Activated naive CD8-positive, alpha-beta T cell treated with anti-CD3 and anti-CD28 coated beads, Interleukin-2, amount 50 U/mL, for 16 hours (primary cell): ENCODE results near the gene INO80B.
"Not testable (repeated sequence)": the region's sequence is repeated elsewhere in the genome, so short reads cannot be mapped to it uniquely, and the experiment has no call there.

Experiments
- DNase-seq: peaks from one replicate; pipeline ENCODE4 v3.0.0-alpha.2; 2020; ENCODE audit warnings: low read depth, low spot score

INO80B gene

DNA sequence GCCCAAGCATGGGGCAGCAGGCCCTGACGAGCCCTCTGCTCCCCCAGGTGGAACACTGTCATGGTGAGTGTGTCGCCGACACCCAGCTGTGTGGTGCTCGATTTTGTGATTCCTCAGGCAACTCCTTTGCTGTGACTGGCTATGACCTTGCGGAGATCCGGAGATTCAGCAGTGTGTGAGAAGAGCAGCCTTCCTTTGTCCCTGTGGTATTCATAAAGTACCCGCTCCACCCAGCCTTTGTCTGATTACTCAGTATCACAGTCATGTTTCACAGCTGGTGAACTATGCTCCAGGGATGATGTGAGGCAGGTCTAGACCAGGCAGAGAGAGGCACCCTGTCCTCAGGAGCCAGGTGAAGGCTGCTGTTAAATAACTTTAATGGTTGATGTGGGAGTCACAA is 29.4 kb upstream of the INO80B start:
- DNase-seq = no peak

DNA sequence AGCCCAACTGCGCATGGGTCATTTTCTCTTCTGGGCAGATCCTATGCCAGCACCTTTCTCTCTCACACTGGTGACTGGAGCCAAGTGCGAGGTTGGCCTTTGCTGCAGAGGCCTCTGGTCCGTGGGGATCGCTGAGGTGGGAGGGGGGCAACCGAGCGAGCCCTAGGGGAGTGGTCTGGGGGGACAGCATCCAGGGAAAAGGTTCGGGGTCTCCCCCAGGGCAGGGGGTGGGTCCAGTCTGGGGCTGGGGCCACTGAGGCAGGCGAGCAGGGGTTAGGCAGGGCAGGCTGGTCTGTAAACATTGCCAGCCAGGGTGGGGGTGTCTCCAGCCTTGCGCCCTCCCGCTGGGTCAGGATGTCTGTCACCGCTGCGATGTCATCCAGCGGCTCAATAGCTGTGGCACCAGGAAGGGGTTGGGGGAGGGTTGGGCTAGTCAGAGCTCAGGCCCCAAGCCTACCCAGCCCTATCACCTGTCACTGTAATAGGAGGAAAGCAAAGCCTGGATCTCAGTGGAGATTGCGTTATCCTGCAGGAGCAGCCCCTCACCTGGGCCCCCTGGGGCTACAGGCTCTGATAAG is 28.6 kb upstream of the INO80B start:
- DNase-seq = no peak

DNA sequence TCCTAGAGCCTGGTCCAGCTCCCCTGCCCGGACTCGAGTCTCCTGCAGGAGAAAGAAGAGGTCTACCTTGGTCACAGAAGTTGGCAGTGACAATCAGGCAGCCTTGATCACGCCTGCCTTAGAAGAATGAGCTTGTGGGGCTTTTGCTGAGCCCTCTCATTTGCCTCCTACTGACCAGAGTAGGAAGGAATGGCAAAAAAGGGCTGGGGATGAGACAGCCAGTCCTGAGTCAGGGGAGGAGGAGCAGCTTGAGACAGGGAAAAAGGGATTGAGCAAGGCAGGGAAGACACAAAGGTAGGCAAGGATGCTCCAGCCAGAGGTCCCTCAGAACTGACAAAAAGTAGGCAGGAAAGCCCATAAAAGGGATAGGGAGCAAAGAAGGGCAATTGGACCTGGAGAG is 27.3 kb upstream of the INO80B start:
- no peak for DNase-seq

DNA sequence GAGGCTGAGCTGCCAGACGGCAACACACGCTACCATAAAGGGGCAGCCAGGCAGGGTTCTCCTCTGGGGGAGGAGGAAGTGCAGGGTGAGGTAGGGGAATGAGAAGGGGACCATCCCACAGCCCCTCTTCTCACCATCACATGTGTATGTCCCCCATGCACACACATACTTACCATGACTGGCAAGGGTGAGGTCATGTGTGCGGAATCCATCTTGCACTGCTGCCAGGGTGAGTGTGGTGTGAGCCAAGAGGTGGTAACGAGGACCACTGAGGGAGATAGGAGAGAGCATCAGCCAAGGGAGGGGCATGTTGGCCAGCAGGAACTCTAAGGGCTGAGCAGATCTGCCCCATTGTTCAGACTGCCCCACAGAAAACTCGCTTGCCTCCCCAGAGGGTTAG is 26.2 kb upstream of the INO80B start:
- no peak for DNase-seq

DNA sequence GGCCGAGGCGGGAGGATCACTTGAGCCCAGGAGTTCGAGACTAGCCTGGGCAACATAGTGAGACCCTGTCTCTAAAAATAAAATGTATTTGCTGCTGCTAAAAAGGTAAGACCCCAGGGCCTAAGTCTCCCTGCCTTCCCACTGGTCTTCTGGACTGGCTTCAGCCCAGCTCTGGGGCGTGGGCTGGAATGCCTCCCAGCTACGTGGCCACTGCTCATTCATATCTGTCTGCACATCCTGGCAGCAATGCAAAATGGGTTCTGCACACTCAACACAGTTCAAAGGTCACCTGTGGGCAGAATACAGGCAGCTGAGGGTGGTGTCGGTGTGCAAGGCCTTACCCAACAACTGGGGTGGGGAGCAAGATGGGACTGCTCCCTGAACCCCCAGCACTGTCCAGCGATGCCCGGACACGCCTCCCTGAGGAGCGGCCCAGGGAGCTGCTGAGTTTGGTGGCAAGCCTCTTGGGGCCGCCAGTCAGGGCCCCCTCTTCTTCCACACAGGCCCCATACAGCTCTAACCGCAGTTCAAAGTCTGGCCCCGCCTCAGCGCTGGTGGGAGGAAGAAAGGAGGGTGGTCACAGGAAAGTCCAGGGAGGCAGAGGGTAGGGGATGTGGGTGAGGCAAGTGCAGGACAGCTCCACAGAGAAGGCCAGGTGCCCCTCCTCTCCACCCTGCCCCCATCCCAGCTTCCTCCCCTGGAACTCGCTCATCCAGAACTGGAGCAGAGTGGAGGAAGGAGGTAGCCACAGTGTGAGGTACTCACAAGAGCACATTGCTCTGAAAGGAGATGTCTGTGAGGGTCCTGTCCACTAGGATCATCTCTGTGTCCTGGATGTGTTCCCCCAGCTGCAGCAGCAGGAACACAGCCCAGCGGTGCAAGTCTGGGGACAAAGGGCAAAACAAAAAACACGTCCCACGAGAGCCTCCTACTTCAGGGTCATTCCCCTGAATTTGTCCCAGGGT is 25.1 kb upstream of the INO80B start:
- DNase-seq = no peak

DNA sequence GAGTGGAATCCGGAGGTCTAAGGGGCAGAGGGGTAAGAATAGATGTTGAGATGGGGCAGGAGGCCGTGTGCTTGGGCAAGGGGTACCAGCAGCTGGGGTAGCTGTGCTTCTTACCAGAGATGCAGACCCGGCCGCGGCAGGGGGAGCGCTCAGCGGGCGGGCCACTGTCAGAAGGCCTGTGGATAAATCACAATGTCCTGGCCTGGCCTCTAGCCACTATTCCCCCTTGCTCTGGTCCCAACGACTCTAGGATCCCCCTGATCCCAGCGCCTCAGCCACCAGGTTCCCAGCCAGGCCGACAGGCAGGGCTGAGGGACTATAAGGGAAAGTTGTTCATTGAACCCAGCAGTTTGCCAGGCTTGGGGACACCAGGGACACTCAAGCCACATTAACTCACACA is 24.4 kb upstream of the INO80B start:
- DNase-seq = no peak

DNA sequence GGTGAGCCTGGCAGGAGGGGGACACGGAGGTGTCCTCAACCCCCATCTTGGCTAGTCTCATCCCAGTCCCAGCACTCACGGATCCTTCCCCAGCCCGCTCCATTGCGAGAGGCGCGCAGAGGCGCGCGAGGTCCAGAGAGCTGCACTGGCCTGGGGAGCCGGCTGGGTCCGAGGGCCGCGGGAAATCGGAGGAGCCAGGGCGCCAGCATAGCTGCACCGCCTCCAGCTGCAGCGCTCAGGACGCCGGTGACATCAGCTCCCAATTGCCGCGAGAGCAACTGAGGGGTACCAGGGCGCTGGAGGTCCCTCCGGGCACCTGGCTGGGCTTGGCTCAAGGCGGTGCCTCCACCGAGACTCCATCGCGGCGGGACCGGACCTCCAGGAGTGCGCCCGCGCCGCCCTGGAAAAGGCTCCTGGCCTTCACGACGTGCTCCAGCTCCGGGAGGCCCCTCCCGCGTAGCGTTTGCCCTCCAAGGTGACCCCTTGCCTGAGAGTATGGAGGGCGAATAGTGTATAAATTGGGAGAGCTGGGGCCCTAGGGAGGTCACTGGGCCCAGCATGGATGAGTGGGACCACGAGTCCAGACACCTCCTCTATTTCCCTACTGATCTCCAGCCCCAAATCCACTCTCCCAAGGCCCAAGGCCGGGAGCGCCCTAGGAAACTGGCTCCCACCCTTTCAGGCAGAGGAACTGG is 18.6 kb upstream of the INO80B start:
- no peak for DNase-seq

DNA sequence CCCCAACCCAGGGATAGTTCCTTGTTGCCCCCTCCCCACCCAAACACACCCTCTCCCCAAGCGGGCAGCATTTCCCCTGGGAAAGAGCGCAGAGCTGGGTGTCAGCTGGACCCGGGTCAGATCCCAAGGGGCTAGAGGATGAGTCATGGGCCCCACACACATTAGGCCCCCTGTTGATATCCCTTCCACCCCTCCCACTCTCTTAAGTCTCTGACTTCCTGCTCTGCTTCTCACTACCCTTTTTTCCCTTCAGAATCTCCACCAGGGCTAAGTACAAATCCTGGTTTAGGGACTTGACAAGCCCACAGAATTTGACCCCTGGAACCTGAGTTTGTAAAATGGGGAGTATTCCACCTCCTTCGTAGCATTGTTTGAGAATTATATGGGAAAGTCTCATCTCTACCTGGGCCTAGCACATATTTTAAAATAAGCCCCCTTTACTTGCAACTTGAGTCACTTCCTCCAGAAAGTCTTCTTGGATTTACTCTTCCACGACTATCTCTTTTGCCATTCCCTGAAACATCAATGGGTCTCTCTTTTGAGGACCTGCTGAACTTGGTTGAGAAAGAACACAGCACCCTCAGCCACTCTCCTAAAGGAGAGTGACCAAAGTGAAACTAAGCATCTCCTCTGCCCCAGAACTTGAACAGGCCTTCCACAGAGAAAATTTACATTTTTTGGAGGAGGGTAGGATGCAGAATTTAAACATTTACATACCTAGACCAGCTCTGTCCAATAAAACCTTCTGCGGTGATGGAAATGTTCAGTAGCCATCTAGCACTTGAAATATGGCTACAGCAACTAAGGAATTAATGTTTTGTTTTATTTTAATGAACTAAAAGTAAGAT is 17.8 kb upstream of the INO80B start:
- DNase-seq = no peak

DNA sequence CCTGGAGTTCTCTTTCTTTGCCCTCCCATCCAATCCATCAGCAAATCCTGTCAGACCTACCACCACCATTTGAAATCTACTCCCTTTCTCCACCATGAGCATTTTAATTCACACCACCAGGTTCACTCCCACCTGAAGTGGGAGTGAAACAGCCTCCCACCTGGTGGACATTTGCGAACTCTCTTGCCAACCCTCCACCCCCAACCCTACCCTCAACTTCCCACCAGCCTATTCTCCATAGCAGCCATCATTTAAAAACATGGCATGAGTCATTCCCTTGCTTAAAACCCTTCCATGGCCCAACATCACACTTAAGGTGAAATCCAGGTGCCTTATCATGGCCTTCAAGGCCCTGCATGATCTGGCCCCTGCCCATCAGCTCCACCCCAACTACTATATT is 16.6 kb upstream of the INO80B start:
- DNase-seq = no peak

DNA sequence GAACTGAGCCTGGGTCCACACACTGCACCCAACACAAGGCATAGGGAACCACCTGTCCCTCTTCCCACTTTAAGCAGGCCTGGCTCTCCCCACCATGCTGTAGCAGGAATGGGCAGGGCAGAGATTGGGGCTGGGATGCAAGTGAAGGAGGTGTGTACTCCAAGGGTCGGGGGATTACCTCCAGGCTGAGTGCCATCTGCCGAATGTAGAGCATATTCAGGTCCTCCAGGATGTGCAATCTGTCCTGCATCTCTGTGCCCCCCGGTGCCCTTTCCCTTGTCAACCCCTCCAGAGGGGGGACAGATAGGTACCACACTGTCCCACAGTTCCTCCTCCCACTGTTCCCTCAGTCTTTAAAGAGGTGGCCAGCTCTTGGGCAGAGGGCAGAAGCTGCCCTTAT is 15.5 kb upstream of the INO80B start:
- no peak for DNase-seq

DNA sequence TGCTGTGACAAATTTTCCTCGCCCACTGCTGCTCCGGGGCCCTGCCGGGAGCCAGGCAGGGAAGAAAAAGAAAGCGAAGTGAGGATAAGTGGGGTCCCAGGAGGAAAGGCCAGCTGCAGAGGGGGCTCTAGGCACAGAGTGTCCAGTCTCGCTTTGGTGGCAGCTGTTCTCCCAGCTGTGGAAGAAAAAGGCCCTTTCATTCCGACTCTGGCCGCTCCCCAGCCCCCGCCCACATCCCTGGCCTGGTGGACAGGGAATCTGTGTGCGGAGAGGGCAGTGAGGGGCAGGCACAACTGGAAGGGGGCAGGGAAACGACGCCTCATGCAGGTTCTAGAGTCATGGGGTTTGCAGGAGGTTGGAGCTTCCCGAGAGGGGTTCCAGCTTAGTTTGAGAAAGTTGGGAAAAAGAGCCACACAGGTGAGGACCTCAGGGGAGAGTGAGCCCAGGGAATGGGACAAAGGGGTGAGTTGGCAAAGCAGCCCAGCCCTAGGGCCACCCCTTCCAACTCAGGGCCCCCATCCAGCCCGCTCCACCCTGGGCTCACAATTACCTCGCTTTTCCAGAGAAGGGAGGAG is 15.0 kb upstream of the INO80B start:
- DNase-seq = no peak

DNA sequence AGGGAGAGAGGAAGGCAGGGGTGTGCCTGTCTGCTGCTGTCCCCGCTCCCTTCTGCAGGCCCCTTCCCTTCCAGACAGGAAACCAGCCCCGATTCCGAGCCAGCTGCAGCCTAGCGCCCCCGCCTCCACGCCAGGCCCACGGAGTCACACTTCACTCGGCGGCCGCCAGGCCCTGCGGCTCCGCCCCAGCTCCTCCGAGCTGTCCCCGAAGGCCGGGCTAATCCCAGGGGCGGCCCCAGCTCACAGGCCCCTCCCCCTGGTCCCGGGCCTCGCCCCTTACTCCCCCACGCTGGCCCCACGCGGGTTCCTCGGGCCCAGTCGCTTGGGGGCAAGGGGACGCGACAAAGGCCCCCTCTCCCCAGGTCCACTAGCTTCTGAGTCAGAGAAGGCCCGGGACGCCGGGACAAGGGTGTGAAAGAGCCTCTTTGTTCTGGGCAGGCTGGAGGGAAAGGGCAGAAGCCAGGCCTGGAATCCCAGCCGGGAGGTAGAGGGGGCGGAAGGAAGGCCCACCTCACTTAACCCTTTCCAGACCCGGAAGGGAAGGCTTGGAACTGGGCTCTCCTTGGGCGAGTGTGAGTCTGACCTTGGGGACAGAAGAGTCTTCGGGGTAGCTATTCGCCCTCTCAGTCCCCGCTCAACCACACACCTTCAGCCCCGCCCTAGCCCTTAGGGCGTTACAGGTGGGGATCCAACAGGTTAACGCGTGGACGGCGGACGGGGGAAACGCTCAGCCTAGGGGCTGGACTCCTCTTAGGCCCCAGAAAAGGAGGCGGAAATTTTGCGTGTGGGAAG is 14.3 kb upstream of the INO80B start:
- no peak for DNase-seq

DNA sequence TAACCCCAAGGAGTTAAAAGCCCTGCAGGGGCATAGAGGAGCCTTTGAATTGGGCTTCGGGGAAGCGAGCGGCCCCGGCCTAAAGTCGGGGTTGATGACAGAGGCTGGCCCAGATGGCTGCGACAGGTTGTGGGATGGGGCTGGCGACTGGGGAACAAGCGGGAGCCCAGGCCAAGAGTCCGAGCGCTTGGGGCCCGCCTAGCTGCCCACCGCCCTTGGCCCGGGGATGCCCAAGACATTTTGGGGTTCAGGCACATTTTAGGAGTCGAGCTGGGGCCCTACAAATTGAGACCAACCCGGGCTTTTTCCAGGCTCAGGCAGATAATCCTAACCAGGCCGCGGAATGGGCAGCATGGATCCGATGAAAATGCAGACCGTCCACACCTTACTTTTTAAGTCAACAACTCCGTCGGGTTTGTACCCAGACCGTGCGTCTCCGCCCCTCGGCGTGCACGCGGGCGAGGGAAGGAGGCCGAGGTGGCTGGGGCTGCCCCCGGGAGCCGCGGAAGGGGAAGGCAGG is 13.7 kb upstream of the INO80B start:
- no peak for DNase-seq

DNA sequence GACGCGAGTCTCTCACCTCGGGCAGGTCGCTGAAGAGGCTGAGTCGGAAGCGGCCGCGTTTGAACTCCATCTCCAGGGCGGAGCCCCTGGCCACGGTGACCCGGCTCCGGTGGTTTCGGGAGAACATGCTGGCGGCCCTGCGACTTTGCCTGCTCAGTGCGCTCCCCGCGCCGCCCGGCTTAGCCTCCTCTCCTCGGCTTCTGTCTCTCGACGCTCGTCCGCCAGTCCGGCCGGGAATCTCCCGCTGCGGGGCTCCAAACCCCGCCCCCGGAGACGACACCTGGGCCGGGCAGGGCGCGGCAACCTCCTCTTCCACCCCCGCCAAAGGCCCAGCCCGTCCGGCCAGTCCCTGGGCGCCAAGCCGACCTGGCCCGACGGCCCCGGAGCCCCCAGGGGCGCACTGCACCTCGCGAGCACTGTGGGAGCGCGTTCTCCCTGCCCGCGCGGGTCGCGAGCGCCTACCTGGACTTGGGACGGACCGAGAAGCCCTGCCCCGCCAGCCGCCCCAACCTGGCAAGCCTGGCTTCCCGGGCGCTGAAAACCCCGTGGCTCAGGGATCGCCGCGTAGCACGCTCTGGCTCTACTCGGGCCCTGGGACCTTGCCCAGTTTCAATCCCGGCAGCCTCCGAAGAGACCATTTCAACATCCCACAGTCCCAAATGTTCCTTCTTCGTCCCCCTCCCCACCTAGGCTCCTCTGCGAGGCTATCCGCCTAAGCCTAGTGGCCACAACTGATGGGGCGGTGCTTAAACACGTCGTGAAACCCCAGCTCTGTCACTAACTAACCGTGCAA is 13.0 kb upstream of the INO80B start, which contains the start of gene RTKN:
Gene RTKN (minus strand): TSS at position 248 of the 793 bp plus-strand sequence. CDS start 121 bp downstream, at position 127.
- no peak for DNase-seq

DNA sequence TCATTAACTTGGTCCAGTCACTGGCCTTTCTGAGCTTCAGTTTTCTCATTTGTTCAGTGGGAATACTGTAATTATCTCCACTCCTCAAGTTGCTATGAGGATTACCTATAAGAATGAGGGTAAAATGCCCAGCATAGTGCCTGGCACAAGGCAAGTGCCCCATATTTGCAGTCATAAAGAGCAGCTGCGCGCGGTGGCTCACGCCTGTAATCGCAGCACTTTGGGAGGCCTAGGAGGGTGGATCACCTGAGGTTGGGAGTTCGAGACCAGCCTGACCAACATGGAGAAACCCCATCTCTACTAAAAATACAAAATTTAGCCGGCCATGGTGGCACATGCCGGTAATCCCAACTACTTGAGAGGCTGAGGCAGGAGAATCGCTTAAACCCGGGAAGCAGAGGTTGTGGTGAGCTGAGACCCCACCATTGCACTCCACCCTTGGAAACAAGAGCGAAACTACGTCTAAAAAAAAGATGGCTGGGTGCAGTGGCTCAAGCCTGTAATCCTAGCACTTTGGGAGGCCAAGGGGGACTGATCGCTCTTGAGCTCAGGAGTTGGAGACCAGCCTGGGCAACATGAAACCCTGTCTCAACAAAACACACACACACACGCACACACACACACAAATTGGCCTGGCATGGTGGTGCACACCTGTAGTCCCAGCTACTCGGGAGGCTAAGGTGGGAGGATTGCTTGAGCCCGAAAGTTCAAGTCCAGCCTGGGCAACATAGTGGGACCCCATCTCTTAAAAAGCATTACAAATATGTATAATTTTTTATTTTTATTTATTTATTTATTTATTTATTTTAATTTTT is 12.2 kb upstream of the INO80B start:
- not testable (repeated sequence) for DNase-seq

DNA sequence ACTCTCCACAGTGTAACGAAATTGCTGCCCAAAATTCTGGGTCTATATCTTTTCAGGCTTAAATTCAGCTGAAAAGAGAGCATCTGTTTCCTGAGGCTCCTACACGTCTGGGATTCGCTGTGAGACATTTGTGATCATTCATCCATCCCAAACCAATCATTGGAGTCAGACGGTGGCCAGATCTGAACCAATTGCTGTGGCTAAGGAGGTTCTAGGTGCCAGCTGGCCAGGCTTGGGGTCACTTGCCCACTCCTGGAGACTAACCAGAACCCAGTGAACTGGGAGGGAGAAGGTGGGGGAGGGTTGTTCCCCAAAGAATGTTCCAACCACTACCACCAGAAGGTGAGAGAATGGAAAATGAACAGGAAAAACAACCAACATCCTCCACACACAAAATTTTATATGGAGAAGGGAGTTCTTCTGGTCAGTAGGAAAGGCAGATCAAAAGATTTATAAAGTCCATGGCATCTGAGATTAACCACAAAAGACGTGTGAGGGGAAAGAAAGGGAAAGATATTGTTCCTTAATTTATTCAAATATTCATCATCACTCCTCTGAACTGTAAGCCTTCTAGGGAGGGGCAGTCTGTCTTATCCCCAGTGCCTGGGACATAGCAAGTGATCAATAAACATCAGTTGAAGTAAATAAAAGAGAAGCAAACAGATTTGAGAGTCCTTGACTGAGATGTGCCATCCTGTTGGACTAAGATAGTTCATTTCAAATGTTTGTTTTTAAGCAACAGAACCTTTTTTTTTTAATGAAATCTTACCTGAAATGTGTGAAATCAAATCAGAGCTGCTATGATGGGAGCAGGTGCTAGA is 10.2 kb upstream of the INO80B start:
- DNase-seq = no peak

DNA sequence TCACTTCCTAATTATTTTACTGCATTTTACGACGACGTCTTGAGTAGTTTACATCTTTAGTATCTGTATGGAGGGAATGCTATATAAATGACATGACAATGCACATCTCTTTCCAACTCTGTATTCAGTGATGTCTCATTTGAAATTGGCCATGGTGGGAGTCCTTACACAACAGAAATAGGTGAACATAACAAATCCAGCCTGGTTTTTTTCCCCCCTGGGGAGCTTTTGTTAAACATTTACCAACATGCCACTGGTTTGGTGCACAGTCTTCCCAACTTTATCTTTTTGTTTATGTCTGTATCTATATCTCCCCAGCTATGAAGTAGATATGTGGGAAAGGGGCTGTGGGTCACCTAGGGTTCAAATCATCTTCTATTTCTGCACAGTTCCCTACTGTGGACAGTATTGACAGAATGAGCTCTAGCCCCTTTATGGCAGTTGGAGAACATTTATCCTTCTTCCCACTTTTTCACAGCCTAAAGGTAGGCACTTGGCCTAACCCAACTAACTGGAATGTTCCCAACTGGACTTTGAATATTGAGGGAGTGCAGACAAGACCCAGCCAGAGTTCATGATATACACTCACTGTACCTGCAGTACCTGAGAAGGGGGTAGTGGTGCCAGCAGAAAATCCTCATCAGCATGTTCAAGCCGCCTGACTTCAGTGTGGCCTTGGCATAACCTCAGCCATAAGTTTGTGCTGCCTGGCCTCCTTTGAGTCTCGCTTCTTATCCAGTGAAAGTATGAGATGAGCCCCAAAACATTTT is 7.5 kb upstream of the INO80B start:
- no peak for DNase-seq
